HG03280 (cell line): ENCODE data around the gene RIPOR3.
"Not testable (repeated sequence)": the region's sequence is repeated elsewhere in the genome, so short reads cannot be mapped to it uniquely, and the experiment has no call there.

Experiments
- ATAC-seq: cut with Tn5 transposase; IDR thresholded peaks from one replicate; pipeline ENCODE4 v1.9.1; 2021; ENCODE audit warnings: mild to moderate bottlenecking, moderate library complexity; ENCODE audit not compliant: unreplicated experiment

The RIPOR3 gene

GRCh38 chr20:50559856-50560638 lies 131.3 kb downstream of the RIPOR3 start:
- no peak for ATAC-seq

- no peak for ATAC-seq
Measured at GRCh38 chr20:50559149-50559548, 132.2 kb downstream of the RIPOR3 start.

DNA sequence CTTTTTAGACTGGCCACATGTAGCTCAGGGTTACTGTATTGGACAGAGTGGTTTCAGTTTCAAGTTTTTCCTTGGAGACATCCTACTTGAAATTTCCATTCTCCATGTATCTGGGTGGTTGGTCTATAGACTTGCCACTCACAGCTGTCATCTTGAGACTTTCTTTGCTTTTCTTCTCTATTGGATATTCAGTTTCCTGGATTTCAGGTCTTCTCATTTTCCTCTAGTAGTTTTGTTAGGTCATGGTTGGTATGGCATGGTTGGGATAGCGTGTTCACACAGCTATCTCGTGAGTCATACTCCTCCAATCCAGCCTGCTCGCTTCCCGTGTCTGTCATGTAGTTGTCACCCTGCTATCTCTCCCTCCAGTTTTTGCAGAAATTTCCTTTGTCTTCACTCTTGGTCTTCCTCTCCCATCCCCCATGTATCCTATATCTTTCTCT lies 132.8 kb downstream of the RIPOR3 start:
- no peak for ATAC-seq

- ATAC-seq, result no peak
Measured at GRCh38 chr20:50557549-50558134, 133.7 kb downstream of the RIPOR3 start.

DNA sequence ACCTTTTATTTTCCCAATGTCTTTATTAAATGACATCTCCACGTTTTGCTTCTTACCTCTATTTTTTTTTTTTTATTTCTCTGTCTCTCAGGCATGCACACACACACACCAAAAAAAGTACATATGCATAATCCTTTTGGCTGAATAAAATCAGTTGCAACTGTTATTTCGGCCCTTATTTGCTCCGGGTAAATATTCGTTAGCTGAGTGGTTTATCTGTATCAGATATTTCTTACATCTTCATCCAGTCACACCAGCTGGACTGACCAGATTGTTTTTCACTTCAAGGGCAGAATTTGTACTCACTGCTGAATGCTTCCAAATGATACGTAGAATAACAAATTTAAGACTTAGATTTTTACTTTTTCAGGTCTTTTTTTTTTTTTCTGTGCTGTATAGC lies 135.7 kb downstream of the RIPOR3 start:
- no peak for ATAC-seq

DNA sequence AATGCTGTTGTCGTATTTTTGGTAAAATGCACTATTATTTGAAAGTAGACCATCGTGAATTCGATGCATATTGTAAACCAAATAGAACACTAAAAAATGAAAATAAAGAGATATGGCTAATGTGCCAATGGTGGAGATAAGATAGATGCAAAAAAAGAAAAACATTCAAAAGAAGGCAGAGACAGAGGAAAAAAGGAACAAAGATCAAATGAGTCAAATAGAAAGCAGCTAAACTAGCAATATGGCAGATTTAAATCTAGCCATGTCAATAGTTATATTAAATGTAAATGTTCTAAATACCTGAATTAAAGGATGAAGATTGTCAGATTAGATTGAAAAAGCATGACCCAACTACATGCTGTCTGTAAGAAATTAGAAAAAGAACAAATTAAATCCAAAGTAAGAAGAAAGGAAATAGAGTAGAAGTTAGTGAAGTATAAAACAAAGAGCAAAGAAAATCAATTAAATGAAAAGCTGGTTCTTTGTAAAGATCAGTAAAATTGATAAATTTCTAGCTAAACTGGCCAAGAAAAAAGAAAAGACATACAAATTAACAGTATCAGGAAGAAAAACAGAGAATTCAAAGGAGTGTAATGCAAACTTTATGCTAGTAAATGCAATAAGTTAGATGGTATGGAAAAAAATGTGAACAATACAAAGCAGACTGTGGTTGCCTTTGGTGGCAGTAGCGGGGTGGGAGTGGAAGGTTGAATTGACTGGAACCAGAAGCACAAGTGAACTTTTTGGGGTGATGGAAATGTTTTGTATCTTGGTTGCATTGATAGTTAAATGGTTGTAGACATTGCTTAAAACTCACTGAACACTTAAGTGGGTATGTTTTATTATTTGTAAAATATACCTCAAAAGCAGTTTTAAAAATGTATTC lies 136.4 kb downstream of the RIPOR3 start:
- ATAC-seq, result no peak

DNA sequence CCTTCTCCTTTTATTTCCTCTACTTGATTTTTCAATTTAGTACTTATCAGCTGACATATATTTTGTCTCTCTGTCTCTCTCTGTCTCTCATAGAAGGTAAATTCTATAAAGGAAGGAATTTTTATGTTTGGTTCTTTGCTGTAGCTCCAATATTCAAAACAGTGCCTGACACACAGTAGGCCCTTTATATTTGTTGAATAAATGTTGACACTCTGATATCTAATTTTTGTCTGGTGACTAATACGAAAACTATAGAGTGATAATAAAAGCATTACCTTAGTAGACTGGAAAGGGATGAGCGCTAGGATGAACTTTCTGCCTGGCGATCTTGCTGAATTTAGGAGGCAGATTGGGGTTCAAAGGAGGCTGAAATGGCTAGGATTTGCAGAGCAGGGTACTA lies 138.4 kb downstream of the RIPOR3 start:
- ATAC-seq, result no peak

- ATAC-seq, result no peak
Measured at GRCh38 chr20:50551288-50551687, 140.1 kb downstream of the RIPOR3 start.

DNA sequence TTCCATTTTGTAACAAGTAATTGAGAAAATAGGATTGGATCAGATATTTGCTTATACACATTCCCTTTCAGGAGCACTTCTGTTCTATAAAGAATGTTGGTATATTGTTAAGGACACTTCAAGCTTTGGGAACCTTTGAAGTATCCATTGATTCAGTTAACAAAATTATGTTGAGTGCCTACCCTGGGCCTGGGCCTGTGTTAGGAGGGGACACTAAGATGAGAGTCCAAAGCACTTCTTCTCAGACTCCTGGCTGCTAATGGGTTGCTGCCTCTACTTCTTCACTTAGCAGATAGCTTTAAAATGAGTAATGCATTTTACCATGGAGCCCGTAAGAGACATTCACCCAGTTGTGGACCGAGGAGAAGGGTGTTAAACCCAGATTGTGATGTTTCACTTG lies 140.8 kb downstream of the RIPOR3 start:
- ATAC-seq, result no peak

DNA sequence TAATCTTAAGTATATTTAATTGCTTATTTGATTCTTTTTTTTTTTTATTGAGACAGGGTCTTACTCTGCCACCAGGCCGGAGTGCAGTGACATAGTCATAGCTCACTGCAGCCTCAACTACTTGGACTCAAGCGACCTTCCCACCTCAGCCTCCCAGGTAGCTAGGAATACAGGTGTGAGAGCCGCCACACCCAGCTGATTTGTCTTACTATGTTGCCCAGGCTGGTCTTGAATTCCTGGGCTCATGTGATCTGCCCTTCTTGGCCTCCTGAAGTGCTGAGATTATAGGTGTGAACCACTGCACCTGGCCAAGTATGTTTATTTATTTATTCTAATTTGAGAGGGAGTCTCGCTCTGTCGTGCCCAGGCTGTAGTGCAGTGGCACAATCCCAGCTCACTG lies 142.9 kb downstream of the RIPOR3 start:
- no peak for ATAC-seq

GRCh38 chr20:50547964-50548363 lies 143.4 kb downstream of the RIPOR3 start:
- ATAC-seq, result no peak

DNA sequence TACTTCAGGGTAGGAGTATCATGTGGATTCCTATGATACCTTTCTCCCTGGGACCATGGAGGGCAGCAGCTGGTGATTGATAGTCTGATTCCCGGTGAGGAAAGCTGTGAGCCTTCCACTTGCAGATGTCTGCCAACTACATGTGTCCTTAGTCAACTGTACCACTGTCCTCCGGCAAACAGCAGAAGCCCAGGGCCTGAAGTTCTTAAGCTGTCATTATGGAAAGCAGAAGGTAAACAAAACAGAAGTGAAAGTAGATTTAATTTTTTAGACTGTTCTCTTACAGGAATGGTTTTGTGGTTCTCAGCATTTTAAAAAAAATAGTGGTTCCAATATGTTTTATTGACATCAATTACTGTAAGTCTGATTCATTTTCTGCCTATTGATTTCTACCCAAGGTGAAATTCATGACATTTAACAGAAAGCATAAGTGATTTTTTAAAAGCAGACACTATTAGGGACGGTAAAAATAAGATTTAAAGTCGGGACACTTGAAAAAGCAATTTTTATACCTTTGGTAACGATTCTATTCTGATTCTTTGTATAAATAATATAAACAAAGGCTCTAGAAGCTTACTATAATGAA lies 144.5 kb downstream of the RIPOR3 start:
- peak; percentile 44 for ATAC-seq

DNA sequence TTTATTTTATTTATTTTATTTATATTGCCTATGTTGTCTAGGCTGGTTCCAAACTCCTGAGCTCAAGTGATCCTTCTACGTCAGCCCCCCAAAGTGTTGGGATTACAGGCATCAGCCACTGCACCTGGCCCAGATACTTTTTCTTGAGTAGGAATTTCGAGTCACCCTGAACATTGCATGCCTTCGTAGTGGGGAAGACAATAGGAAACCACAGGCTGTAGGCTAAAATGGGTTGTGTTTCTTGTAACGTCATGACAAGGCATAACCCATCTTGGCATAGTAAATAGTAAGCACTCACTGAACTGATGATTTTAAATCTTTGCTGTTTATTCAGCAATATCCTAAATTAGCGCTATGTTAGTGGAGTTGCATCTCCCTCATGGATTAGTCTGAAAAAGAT lies 146.2 kb downstream of the RIPOR3 start:
- no peak for ATAC-seq

DNA sequence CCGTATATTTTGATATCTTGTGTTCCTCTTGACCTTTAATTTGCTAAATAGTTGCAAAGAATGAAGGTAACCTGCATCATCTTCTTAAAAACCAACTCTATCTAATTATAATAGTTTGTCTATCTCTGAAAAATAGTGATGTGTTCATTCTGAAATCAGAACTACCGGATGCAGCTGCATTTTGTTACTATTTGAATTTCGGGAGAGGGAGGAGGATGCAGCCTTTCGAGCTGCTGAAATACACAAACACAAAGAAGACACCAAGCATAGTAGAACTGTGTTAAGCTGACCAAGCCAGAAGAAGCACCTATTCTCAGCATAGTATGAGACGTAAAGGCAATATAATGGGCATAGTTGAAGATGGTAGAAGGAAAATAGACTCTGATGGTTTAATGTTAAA lies 148.0 kb downstream of the RIPOR3 start:
- ATAC-seq, result no peak

DNA sequence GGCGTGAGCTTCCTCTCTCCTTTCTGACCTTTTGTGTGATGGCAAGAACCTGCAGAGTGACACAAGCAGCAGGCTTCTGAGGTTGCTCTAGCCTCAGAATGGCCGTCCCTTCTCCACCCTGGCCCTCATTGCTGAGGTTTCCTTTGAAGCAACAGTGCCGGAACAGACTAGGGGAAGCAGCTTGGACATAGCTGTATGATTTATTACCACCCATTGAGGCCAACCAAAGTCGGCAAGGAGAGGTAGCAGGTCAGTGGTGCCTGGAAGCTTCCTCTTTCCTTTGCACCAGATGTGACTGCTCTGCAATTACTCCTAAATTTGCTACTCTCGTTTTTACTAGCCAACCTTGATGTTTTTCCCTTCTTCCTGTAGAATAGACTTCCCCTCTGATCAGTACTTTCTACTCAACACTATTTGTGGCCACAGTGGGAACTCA lies 149.7 kb downstream of the RIPOR3 start:
- ATAC-seq, result no peak

- ATAC-seq, result no peak
Measured at GRCh38 chr20:50540620-50541605, 150.4 kb downstream of the RIPOR3 start.

DNA sequence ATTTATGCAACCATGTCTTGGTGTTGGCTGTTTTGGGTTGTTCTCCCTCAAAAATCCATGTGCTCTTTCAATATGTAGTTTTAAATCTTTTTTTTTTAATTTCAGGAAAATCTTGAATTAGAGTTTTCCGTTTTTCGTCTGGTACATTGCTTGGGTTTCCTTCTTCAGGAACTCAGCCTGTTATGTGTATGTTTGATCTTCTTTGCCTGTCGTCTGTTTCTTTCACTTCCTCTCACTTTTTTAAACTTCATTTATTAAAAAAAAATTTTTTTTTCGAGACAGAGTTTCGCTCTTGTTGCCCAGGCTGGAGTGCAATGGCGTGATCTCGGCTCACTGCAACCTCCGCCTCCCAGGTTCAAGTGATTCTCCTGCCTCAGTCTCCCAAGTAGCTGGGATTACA lies 151.5 kb downstream of the RIPOR3 start:
- not testable (repeated sequence) for ATAC-seq

GRCh38 chr20:50538276-50538675 lies 153.1 kb downstream of the RIPOR3 start:
- ATAC-seq, result no peak

DNA sequence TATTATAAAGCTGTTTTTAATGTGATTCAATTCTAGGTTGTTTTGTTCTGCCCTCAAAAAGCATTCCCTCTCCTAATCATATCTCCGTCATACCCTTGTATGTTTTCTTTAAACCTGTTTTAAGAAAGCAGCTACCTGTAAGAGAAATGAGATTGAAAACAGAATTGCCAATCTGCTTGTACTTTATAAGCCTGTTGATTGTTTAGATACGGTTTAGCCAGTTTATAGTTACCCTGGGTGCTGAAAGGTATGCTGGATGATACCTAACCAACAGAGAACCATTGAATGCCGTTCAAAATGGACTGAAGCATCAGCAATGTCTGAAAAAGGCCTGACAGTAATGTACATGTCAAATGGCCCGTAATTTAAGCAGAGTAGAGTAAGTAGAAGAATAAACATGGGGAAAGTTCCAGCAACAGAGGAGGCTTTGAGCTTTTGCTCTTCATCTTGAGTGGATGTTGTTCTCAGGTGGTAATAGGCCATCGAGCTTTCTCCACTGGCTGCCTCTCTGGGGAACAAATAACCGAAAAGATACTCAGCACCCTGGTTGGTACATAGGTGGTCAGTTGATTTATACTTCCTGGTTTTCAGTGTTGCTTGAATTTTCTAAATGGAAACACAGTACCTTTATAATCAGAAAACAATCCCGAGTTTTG lies 153.7 kb downstream of the RIPOR3 start:
- ATAC-seq, result no peak

- ATAC-seq, result no peak
Measured at GRCh38 chr20:50536333-50536732, 155.0 kb downstream of the RIPOR3 start.
